Measurements from ENCODE around the gene TENM3. TPM values are rescaled to one million over a fixed set of nuclear protein-coding genes. Genes with fewer than 3 reads are reported as not detected.

TENM3 gene
- total and polyA plus RNA-seq, 10 of the 15 experiments (the other 5 are each of a cell fraction or from before 2014, with no cell fraction given): 0.01 to 1.7 (median 0.08) TPM; not detected in 2

- CTCF ChIA-PET: no interaction called here
These were observed 25.8 kb downstream of the TENM3 start for GRCh38 chr4:182268966-182269365.

More at GRCh38 chr4:182268966-182269365, 25.8 kb downstream of the TENM3 start:
- no peak overlapping the region for H3K4me2 ChIP-seq (ENCODE audit: control insufficient read depth, insufficient read depth)
- no peak for DNase-seq (ENCODE audit: low read depth, low spot score)
- no peak overlapping the region for H3K27ac ChIP-seq (ENCODE audit: control insufficient read depth, insufficient read depth)
- no peaks in the 10 kb centered on the region for H3K9me3 ChIP-seq (replicated peaks; ENCODE audit: control insufficient read depth, insufficient read depth, low read length)
- H3K4me1 ChIP-seq (ENCODE audit: control insufficient read depth, insufficient read depth, low read length): no peaks in the 10 kb centered on the region
- no peaks in the 10 kb centered on the region for H3K79me2 ChIP-seq (ENCODE audit: control insufficient read depth, insufficient read depth, low read length)
- ChIA-PET SMC1A (ENCODE audit: uncharacterized antibody, unreplicated experiment) (no interaction called here), POLR2A (interaction anchor here (0.6 kb wide), 1 partner anchor 33 kb away, joined by 3 read pairs; no protein-coding TSS in a partner anchor), RAD21 (ENCODE audit: unreplicated experiment) (no interaction called here)
- FAIRE-seq: no peak
- no peak overlapping the region for H2AFZ ChIP-seq (ENCODE audit: control insufficient read depth, low read depth, low read length)
- intact Hi-C loops (cut with micrococcal nuclease; ENCODE audit: unreplicated experiment) (no loop called here), in situ Hi-C loops (cut with MboI) (no loop called here)
- no peak for ATAC-seq
- no peak overlapping the region for H3K4me3 ChIP-seq
- H3K27me3 ChIP-seq (replicated peaks in 1 of 2; ENCODE audit: control insufficient read depth in 2 of 2, insufficient read depth in 2 of 2, low read length in 1 of 2): no peaks in the 10 kb centered on the region; a peak in 1 of 4 replicates
- H4K20me1 ChIP-seq (ENCODE audit: control insufficient read depth, insufficient read depth): no peaks in the 10 kb centered on the region
- no peak overlapping the region for H3K9ac ChIP-seq (ENCODE audit: control insufficient read depth, insufficient read depth, low read length)
- WGBS (ENCODE audit: insufficient coverage, insufficient replicate concordance, low lambda C conversion rate, missing lambda C conversion rate): 2% methylated on average over 3 of the region's 3 CpGs
- no peaks in the 10 kb centered on the region for H3K36me3 ChIP-seq (ENCODE audit: control insufficient read depth in 2 of 2, insufficient read depth in 2 of 2, low read length in 1 of 2)
- TF ChIP-seq SUZ12 (IDR thresholded peaks at IDR 0.05; ENCODE audit: unreplicated experiment) (no peak), RCOR1 (conservative IDR thresholded peaks at IDR 0.05; ENCODE audit: low read depth, low read length) (no peak), HSF1 (IDR thresholded peaks at IDR 0.05; ENCODE audit: low read depth, low read length) (no peak), RBBP5 (conservative IDR thresholded peaks at IDR 0.05) (no peak), STAT3 (IDR thresholded peaks at IDR 0.05; ENCODE audit: low read depth, low read length) (no peak), SMAD1 (IDR thresholded peaks at IDR 0.05; ENCODE audit: low read depth, partially characterized antibody) (no peak), BCL3 (IDR thresholded peaks at IDR 0.05; ENCODE audit: borderline replicate concordance, insufficient read depth, low read depth, low read length, poor library complexity, severe bottlenecking) (no peak), ESRRA (IDR thresholded peaks at IDR 0.05; ENCODE audit: low read length) (no peak), SPI1 (IDR thresholded peaks at IDR 0.05; ENCODE audit: borderline replicate concordance, insufficient read depth, low read depth, low read length) (no peak), FOS (IDR thresholded peaks at IDR 0.05; ENCODE audit: borderline replicate concordance, extremely low read depth, insufficient read length) (no peak), DPF2 (IDR thresholded peaks at IDR 0.05) (no peak), ATF3 (IDR thresholded peaks at IDR 0.05; ENCODE audit: borderline replicate concordance, extremely low read depth, low read depth, low read length) (no peak), TCF7 (IDR thresholded peaks at IDR 0.05; ENCODE audit: borderline replicate concordance) (no peak), JUNB (IDR thresholded peaks at IDR 0.05) (no peak), PML (IDR thresholded peaks at IDR 0.05; ENCODE audit: low read length) (no peak), CREB1 (IDR thresholded peaks at IDR 0.05; ENCODE audit: low read depth) (no peak), CBX5 (IDR thresholded peaks at IDR 0.05; ENCODE audit: low read depth) (no peak), SIN3A (IDR thresholded peaks at IDR 0.05; ENCODE audit: low read depth, low read length) (no peak), CREM (IDR thresholded peaks at IDR 0.05; ENCODE audit: low read depth) (no peak), MEF2A (IDR thresholded peaks at IDR 0.05; ENCODE audit: insufficient read depth, low read depth, low read length) (no peak)
- BruUV-seq (replicated peaks): no TSS peak

Measured in GM12878 (cell line).